Chondrocyte (in vitro differentiated cells): ENCODE results near the gene EPB41L4A. TPM values are rescaled to one million over a fixed set of nuclear protein-coding genes. Genes with fewer than 3 reads are reported as not detected.

Experiments
- DNase-seq: peaks from one replicate; pipeline ENCODE4 v3.0.0; 2021; ENCODE audit warnings: mixed read lengths, low spot score
- H3K27ac Mint-ChIP-seq: one replicate; pipeline ENCODE4 v1.8.0; 2021; ENCODE audit warnings: mild to moderate bottlenecking, moderate library complexity, mixed read lengths; ENCODE audit not compliant: unreplicated experiment
- H3K27me3 Mint-ChIP-seq: 2 replicates; pipeline ENCODE4 v1.8.0; 2021; ENCODE audit warnings: low read depth, mixed read lengths
- H3K36me3 Mint-ChIP-seq: 2 replicates; pipeline ENCODE4 v1.8.0; 2021; ENCODE audit warnings: low read depth, mixed read lengths
- H3K4me1 Mint-ChIP-seq: 2 replicates; pipeline ENCODE4 v1.8.0; 2021; ENCODE audit warnings: low read depth, mild to moderate bottlenecking, mixed read lengths
- H3K4me3 Mint-ChIP-seq: one replicate; pipeline ENCODE4 v1.8.0; 2021; ENCODE audit warnings: mild to moderate bottlenecking, moderate library complexity, mixed read lengths; ENCODE audit not compliant: unreplicated experiment
- H3K9me3 Mint-ChIP-seq: 2 replicates; pipeline ENCODE4 v1.8.0; 2021; ENCODE audit warnings: low read depth, mixed read lengths
- total RNA-seq: library from RNA; stranded (reverse); gene quantifications from 3 replicates; pipeline ENCODE4 v1.2.1, GENCODE V29; 2021
- TF ChIP-seq, protein P1 (sequence below): fragments of 200-600 bp; sonication (generic); IDR thresholded peaks from 2 replicates; pipeline ENCODE4 v1.5.0; 2021; ENCODE audit warnings: antibody characterized with exemption, mild to moderate bottlenecking, moderate library complexity

The EPB41L4A gene
- total RNA-seq, 1 donor from 2014 or later, result 3.9 TPM

- Mint-ChIP-seq H3K36me3 (peaks cover 14% of the 10 kb centered on the region), H3K9me3 (no peaks in the 10 kb centered on the region), H3K4me1 (peaks cover 25% of the 10 kb centered on the region), H3K27ac (no peak overlapping the region), H3K4me3 (no peak overlapping the region), H3K27me3 (no peaks in the 10 kb centered on the region)
- TF ChIP-seq, protein P1, sequence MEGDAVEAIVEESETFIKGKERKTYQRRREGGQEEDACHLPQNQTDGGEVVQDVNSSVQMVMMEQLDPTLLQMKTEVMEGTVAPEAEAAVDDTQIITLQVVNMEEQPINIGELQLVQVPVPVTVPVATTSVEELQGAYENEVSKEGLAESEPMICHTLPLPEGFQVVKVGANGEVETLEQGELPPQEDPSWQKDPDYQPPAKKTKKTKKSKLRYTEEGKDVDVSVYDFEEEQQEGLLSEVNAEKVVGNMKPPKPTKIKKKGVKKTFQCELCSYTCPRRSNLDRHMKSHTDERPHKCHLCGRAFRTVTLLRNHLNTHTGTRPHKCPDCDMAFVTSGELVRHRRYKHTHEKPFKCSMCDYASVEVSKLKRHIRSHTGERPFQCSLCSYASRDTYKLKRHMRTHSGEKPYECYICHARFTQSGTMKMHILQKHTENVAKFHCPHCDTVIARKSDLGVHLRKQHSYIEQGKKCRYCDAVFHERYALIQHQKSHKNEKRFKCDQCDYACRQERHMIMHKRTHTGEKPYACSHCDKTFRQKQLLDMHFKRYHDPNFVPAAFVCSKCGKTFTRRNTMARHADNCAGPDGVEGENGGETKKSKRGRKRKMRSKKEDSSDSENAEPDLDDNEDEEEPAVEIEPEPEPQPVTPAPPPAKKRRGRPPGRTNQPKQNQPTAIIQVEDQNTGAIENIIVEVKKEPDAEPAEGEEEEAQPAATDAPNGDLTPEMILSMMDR, result no peak
- DNase-seq, result no peak
These were observed 253.0 kb downstream of the EPB41L4A start for GRCh38 chr5:112165897-112166737.

GRCh38 chr5:112165399-112165798, 253.7 kb downstream of the EPB41L4A start:
- Mint-ChIP-seq H3K27ac (no peak overlapping the region), H3K27me3 (no peaks in the 10 kb centered on the region), H3K4me1 (peaks cover 27% of the 10 kb centered on the region), H3K4me3 (no peak overlapping the region), H3K36me3 (peaks cover 14% of the 10 kb centered on the region), H3K9me3 (peaks cover 2% of the 10 kb centered on the region)
- TF ChIP-seq, protein P1, result no peak
- no peak for DNase-seq

DNA sequence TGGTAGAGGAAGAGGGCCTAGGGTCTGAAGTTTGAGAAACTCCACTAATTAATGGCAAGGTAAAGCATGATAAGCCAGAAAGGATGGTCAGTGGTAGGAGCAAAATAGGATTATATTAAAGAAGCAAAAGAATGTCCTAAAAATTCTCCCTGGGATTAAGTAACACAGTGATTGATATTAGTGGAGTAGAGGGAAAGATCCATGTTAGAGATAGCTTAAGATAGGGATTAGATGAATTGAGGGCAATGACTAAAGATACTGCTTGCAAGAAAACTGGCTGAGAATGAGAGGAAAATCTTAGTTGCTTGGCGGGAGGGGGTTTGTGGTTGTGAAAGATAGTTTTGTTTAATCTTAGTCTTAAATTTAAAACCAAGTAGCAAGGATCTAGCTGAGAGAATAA, 255.6 kb downstream of the EPB41L4A start:
- H3K9me3 Mint-ChIP-seq, result peaks cover 4% of the 10 kb centered on the region
- peaks cover 30% of the 10 kb centered on the region for H3K4me1 Mint-ChIP-seq
- H3K36me3 Mint-ChIP-seq, result peaks cover 14% of the 10 kb centered on the region
- TF ChIP-seq, protein P1, result no peak
- no peak for DNase-seq
- H3K27me3 Mint-ChIP-seq, result no peaks in the 10 kb centered on the region
- H3K27ac Mint-ChIP-seq, result no peak overlapping the region
- peak overlapping the region; percentile 26 for H3K4me3 Mint-ChIP-seq

- Mint-ChIP-seq H3K4me3 (peak overlapping the region; percentile 97), H3K9me3 (peaks cover 12% of the 10 kb centered on the region), H3K27me3 (no peaks in the 10 kb centered on the region), H3K36me3 (peaks cover 20% of the 10 kb centered on the region), H3K4me1 (peaks cover 30% of the 10 kb centered on the region), H3K27ac (peak overlapping the region; percentile 94)
- TF ChIP-seq, protein P1, result no peak
- no peak for DNase-seq
These were observed 257.7 kb downstream of the EPB41L4A start for GRCh38 chr5:112161392-112161748.

GRCh38 chr5:112160652-112161391, 258.3 kb downstream of the EPB41L4A start:
- peak overlapping the region; percentile 97 for H3K4me3 Mint-ChIP-seq
- H3K27ac Mint-ChIP-seq, result peak overlapping the region; percentile 94
- DNase-seq, result peak; percentile 96
- peaks cover 30% of the 10 kb centered on the region for H3K4me1 Mint-ChIP-seq
- H3K36me3 Mint-ChIP-seq, result peaks cover 20% of the 10 kb centered on the region
- TF ChIP-seq, protein P1, result peak; percentile 93
- no peaks in the 10 kb centered on the region for H3K27me3 Mint-ChIP-seq
- peaks cover 12% of the 10 kb centered on the region for H3K9me3 Mint-ChIP-seq
